Esophagus squamous epithelium (tissue), 5 donors: ENCODE results near the gene KIZ. TPM values are rescaled to one million over a fixed set of nuclear protein-coding genes. Genes with fewer than 3 reads are reported as not detected.

Experiments used
- DNase-seq: peaks from one replicate; lab custom pipeline; 2025; lab: John Stamatoyannopoulos, UW
- H3K27ac ChIP-seq, 4 donors: fragments of 200-600 bp; sonication (generic); one replicate each; pipeline ENCODE4 v1.5.1; 2016 to 2019; ENCODE audit warnings: mild to moderate bottlenecking in 1 of 4
- H3K27me3 ChIP-seq, 4 donors: fragments of 200-600 bp; sonication (generic); 1 replicate in 3 of 4; 2 replicates in 1 of 4; pipeline versions ENCODE4 v1.5.1 to v1.6.0; 2017 to 2021; ENCODE audit warnings: antibody characterized with exemption in 1 of 4
- H3K36me3 ChIP-seq, 3 donors: fragments of 200-600 bp; sonication (generic); one replicate each; pipeline ENCODE4 v1.5.1; 2016 to 2019
- H3K4me1 ChIP-seq, 3 donors: fragments of 200-600 bp; sonication (generic); one replicate each; pipeline ENCODE4 v1.5.1; 2017 to 2019
- H3K4me3 ChIP-seq, 4 donors: fragments of 200-600 bp; sonication (generic); 1 replicate in 3 of 4; 2 replicates in 1 of 4; pipeline ENCODE4 v1.5.1; 2016 to 2019; ENCODE audit warnings: mild to moderate bottlenecking in 2 of 4, moderate library complexity in 1 of 4
- H3K9me3 ChIP-seq, 3 donors: fragments of 200-600 bp; sonication (generic); one replicate each; pipeline ENCODE4 v1.5.1; 2016 to 2019
- CTCF ChIP-seq, 6 experiments: fragments of 450-650 bp in 4 of 6; fragments of 200-600 bp in 2 of 6; sonication (generic) in 2 of 6; IDR thresholded peaks; one replicate each; pipeline ENCODE4 v1.5.1; 2016 to 2019; ENCODE audit warnings: antibody characterized with exemption in 6 of 6, mild to moderate bottlenecking in 4 of 6, moderate library complexity in 4 of 6
- POLR2A ChIP-seq, 4 donors: fragments of 450-650 bp; IDR thresholded peaks; one replicate each; pipeline ENCODE4 v1.6.1; 2017; ENCODE audit warnings: antibody characterized with exemption in 4 of 4, mild to moderate bottlenecking in 4 of 4, moderate library complexity in 3 of 4
- WGBS, 2 donors: methylation state at CpG; one replicate each; pipeline ENCODE4 v1.1.5; 2018; 5-methylcytosine and 5-hydroxymethylcytosine counted together
- intact Hi-C: fragments of 100-400 bp; cut with DNase I; formaldehyde crosslinking; loops from one replicate; pipeline ENCODE4 v1.15.0; 2022
- total RNA-seq, 4 donors: library from RNA; depleted of rRNA; stranded (reverse); fragments of >200 nt; gene quantifications; one replicate each; pipeline ENCODE4 v1.1.0, GENCODE V29; 2016
- donor health status: DM: yes; HTN: yes; CAD: no.

Gene KIZ
- total RNA-seq, 4 donors from 2014 or later = 2.2 to 15.3 (median 9.1) TPM

GRCh38 chr20:21272279-21272678 is 146.4 kb downstream of the KIZ start:
- no peak for TF ChIP-seq POLR2A (IDR thresholded peaks at IDR 0.05)
- TF ChIP-seq CTCF (IDR thresholded peaks at IDR 0.05) = no peak
- peaks cover 0 to under 1% (median 0%) of the 10 kb centered on the region in 3 donors for H3K9me3 ChIP-seq
- H3K4me1 ChIP-seq = no peaks in the 10 kb centered on the region
- no peak overlapping the region for H3K27ac ChIP-seq
- no peaks in the 10 kb centered on the region for H3K36me3 ChIP-seq
- H3K27me3 ChIP-seq = peaks cover 0 to 12% (median 0%) of the 10 kb centered on the region in 4 donors
- no peak overlapping the region for H3K4me3 ChIP-seq
- DNase-seq = no peak
- intact Hi-C loops = no loop called here

- Histone ChIP-seq H3K27me3 (peaks cover 0 to 12% (median 0%) of the 10 kb centered on the region in 4 donors), H3K4me1 (no peaks in the 10 kb centered on the region), H3K9me3 (no peaks in the 10 kb centered on the region), H3K27ac (no peak overlapping the region), H3K36me3 (no peaks in the 10 kb centered on the region), H3K4me3 (no peak overlapping the region)
- no peak for DNase-seq
- 62 to 89% methylated on average over 3 of the region's 3 CpGs for WGBS, 2 donors
- intact Hi-C loops = no loop called here
- TF ChIP-seq POLR2A (IDR thresholded peaks at IDR 0.05) = no peak
- no peak for TF ChIP-seq CTCF (IDR thresholded peaks at IDR 0.05)
Observed at GRCh38 chr20:21272679-21273078, 146.8 kb downstream of the KIZ start.

- no peaks in the 10 kb centered on the region for H3K36me3 ChIP-seq
- peaks cover 0 to 12% (median 0%) of the 10 kb centered on the region in 4 donors for H3K27me3 ChIP-seq
- intact Hi-C loops = no loop called here
- H3K9me3 ChIP-seq = no peaks in the 10 kb centered on the region
- no peak overlapping the region for H3K27ac ChIP-seq
- WGBS, 2 donors = 82 to 83% methylated on average over 6 to 8 of the region's 8 CpGs
- no peak overlapping the region for H3K4me3 ChIP-seq
- TF ChIP-seq CTCF (IDR thresholded peaks at IDR 0.05) (no peak), POLR2A (IDR thresholded peaks at IDR 0.05) (no peak)
- DNase-seq = no peak
- no peaks in the 10 kb centered on the region for H3K4me1 ChIP-seq
Observed at GRCh38 chr20:21273755-21274386, 148.0 kb downstream of the KIZ start.

GRCh38 chr20:21278829-21279228 is 152.9 kb downstream of the KIZ start:
- no peak for DNase-seq
- H3K9me3 ChIP-seq = no peaks in the 10 kb centered on the region
- intact Hi-C loops = no loop called here
- no peaks in the 10 kb centered on the region for H3K4me1 ChIP-seq
- peaks cover 0 to 10% (median 0%) of the 10 kb centered on the region in 4 donors for H3K27me3 ChIP-seq
- TF ChIP-seq POLR2A (IDR thresholded peaks at IDR 0.05) = no peak
- TF ChIP-seq CTCF (IDR thresholded peaks at IDR 0.05) = no peak
- H3K4me3 ChIP-seq = no peak overlapping the region
- WGBS, 2 donors = 84 to 93% methylated on average over 2 of the region's 2 CpGs
- H3K36me3 ChIP-seq = no peaks in the 10 kb centered on the region
- H3K27ac ChIP-seq = no peak overlapping the region

GRCh38 chr20:21279706-21280521 is 154.0 kb downstream of the KIZ start:
- TF ChIP-seq POLR2A (IDR thresholded peaks at IDR 0.05) (no peak), CTCF (IDR thresholded peaks at IDR 0.05) (no peak)
- intact Hi-C loops = no loop called here
- no peak overlapping the region for H3K4me3 ChIP-seq
- H3K27ac ChIP-seq = no peak overlapping the region
- WGBS, 2 donors = 51 to 55% methylated on average over 7 of the region's 7 CpGs
- no peaks in the 10 kb centered on the region for H3K36me3 ChIP-seq
- H3K27me3 ChIP-seq = peaks cover 0 to 2% (median 0%) of the 10 kb centered on the region in 4 donors
- H3K9me3 ChIP-seq = no peaks in the 10 kb centered on the region
- DNase-seq = no peak
- no peaks in the 10 kb centered on the region for H3K4me1 ChIP-seq
